AG04449 (cell line): ENCODE measurements around the gene INHBE.
"Not testable (repeated sequence)": the region's sequence is repeated elsewhere in the genome, so short reads cannot be mapped to it uniquely, and the experiment has no call there.

Experiments
- CTCF ChIA-PET: fragments of 350-600 bp; formaldehyde crosslinking; extraction: SDS; loops from one replicate; lab custom pipeline; 2021; ENCODE audit warnings: antibody characterized with exemption; lab: Yijun Ruan, JAX
- POLR2A ChIA-PET: fragments of 400-600, 350-600 bp; formaldehyde crosslinking; extraction: SDS; loops from one replicate; lab custom pipeline; 2020; ENCODE audit warnings: antibody characterized with exemption, inconsistent platforms; lab: Yijun Ruan, JAX
- DNase-seq: peaks from one replicate; pipeline ENCODE4 v3.0.0-alpha.2; 2010; ENCODE audit warnings: low read depth, low spot score
- H3K4me3 ChIP-seq: 2 replicates; pipeline ENCODE4 v1.5.1; 2011; ENCODE audit warnings: low read depth, mild to moderate bottlenecking, control low read depth, low read length
- CTCF ChIP-seq: IDR thresholded peaks from one replicate; pipeline ENCODE4 v1.5.1; 2011; ENCODE audit warnings: mild to moderate bottlenecking, moderate library complexity, low read length, control low read depth, inconsistent platforms; ENCODE audit not compliant: insufficient read depth; ENCODE audit errors: missing control alignments

INHBE gene

DNA sequence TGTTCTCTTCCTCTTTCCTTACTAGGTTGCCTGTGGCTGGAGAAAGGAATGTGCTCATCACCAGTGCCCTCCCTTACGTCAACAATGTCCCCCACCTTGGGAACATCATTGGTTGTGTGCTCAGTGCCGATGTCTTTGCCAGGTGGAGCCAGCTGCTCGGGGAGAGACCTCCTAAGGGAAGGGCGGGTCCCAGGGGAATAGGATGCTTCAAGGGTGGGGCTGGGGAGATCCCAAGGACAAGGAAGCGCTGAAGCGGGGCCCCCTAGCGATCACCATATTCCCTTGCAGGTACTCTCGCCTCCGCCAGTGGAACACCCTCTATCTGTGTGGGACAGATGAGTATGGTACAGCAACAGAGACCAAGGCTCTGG is 43.0 kb downstream of the INHBE start:
- no peak overlapping the region for H3K4me3 ChIP-seq
- ChIA-PET CTCF (interaction anchor here (1.2 to 1.3 kb wide), 2 partner anchors 18 to 20 kb away, joined by 3 read pairs; no protein-coding TSS in a partner anchor), POLR2A (no interaction called here)
- DNase-seq: no peak
- TF ChIP-seq CTCF: no peak

DNA sequence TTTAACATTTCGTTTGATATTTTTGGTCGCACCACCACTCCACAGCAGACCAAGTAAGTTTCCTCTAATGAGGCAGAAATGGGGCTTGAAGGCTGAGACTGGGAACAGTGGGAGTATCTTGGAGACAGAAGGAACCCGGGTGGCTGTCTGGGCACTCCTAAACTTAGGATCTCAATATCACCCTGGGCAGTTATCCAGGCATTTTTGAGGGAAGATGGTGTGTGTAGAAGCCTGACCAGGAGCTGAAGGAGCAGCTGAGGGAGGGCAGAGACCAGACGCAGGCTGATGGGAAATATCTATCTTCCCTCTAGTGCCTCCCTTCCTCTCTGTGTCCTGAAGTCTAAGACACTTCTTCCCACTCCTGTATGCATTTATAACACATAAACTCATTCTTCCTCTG is 43.5 kb downstream of the INHBE start:
- no peak overlapping the region for H3K4me3 ChIP-seq
- TF ChIP-seq CTCF: no peak
- ChIA-PET POLR2A (no interaction called here), CTCF (no interaction called here)
- DNase-seq: no peak

- ChIA-PET POLR2A (no interaction called here), CTCF (interaction anchor here (1.1 to 1.2 kb wide), 2 partner anchors 41 to 286 kb away, joined by 3 read pairs; partner anchors contain the start of gene GLI1)
- DNase-seq: no peak
- no peak overlapping the region for H3K4me3 ChIP-seq
- TF ChIP-seq CTCF: no peak
These were observed 45.1 kb downstream of the INHBE start for GRCh38 chr12:57500213-57500612.

GRCh38 chr12:57502311-57502969 is 47.3 kb downstream of the INHBE start:
- ChIA-PET CTCF (interaction anchor here (1.6 to 1.7 kb wide), 2 partner anchors 13 to 43 kb away, joined by 4 to 8 read pairs; partner anchors contain the start of gene GLI1), POLR2A (interaction anchor here (0.6 kb wide), 1 partner anchor 223 kb away, joined by 3 read pairs; no protein-coding TSS in a partner anchor)
- DNase-seq, H3K4me3 ChIP-seq: not testable (repeated sequence)

- H3K4me3 ChIP-seq, DNase-seq: not testable (repeated sequence)
- ChIA-PET CTCF (interaction anchor here (1.8 kb wide), 1 partner anchor 48 kb away, joined by 4 read pairs; no protein-coding TSS in a partner anchor), POLR2A (interaction anchor here (1.2 kb wide), 1 partner anchor 11 kb away, joined by 4 read pairs; no protein-coding TSS in a partner anchor)
These were observed 51.4 kb downstream of the INHBE start for GRCh38 chr12:57506541-57506940.
